ENCODE measurements around the gene RAET1L.
"Not testable (repeated sequence)": the region's sequence is repeated elsewhere in the genome, so short reads cannot be mapped to it uniquely, and the experiment has no call there.

The RAET1L gene

DNA sequence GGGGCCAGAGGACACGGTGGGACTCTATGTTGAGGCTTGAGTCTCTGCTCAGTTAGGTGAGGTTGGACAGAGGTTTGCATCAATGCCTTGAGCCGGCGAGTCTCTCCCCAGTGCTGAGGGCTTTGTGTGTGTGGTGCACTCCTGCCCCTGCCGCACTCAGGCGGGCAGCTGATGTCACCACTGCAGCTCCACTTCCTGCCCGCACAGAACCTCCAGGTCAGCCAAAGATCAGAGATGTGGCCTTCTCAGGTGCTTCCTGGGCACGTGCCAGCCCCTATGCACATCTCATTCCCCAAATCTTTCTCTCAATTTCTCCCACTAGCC is 33.9 kb downstream of the RAET1L start:
- DNase-seq (ENCODE audit: low spot score), result not testable (repeated sequence)

DNA sequence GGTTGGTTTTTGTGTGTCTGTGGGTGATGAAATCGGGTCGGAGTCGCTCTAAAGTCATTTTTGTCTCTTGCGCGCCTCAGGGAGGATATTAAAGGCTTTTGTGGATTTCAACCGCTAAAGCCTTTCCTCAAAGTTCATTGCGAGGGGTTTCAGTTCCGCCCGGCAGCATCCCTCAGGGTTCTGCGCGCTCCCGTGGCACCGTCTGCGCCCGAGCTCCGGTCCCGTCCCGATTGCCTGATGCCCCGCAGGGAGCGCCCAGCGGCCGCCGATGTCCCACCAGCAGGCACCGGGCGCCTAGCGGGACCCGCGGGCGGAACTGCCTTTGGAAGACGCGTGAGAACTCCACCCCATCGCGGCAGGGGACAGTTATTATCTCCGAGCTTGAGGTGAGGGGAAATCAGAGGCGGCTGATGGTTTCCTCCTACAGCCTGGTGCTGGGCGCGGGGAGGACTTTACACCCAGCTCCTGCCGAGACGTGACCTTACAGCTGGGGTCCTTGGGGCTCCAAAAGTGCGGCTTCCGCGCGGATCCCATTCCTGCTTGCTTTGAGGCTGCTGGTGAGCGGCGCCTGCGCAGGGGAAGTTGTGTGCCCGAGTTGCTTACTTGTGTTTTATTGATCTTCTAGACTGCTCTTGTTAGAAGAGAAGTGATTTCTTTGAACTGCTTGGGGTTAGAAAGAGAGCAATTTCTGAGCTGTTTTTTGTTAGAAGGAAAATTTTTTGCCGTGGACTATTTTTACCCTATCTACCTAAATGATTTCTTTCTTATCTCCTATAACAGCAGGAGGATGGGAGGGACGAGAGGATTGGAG is 34.5 kb downstream of the RAET1L start:
- peak; percentile 51 for DNase-seq (ENCODE audit: low spot score)

DNA sequence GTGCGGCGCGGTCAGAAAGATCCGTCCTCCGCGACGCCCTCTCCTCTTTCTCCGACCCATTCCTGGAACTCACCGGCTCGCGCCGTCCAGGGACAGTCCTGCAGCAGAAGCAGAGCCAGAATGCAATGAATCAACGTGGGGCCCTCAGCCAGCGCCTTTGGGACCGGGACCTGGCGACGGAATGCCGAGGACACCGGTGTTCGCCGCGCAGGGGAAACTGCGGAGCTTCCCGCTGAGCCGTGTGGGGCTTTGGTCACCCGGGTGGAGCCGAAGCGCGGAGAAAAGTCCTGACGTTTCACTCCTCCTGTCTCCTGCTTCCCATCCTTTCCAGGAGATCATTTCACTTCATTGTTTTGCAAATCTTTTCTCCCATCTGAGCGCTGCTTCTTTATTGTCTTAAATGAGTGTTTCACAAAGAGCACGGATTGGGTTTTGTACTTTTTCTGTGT is 35.1 kb downstream of the RAET1L start:
- DNase-seq (ENCODE audit: low spot score), result no peak

DNA sequence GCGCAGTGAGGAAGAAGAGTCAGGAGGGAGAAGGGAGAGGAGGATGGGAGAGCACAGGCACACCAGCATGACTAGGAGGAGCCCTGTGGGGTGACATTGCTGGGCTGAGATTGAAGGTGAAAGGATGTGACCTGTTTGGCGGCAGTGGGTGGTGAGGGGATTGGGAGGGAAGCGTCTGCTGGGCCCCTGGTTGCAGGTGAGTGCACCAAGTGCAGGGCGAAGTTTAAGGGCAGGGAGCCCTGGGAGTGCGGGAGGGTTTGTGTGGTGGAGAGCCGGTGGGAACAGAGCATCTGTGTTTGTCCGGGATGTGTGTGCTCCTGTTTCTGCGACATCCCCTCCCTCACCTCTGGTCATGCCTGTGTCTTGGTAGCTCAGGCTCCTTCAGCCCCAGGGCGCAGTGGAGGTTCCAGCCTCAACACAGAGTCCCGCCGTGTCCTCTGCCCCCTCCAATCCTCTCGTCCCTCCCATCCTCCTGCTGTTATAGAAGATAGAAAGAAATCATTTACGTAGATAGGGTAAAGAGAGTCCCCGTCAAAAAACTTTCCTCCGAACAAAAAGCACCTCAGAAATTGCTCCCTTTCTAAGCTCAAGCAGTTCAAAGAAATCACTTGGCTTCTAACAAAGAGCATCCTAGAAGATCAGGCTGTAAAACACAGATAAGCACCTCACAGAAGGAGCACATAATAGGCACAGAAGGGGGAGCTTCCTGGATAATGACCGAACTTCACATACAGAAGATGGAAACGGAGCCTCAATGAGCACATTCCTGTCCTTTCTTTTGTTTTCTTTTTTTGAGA is 36.6 kb downstream of the RAET1L start:
- no peak for DNase-seq (ENCODE audit: low spot score)

GRCh38 chr6:149987602-149988107 is 37.7 kb downstream of the RAET1L start:
- DNase-seq (ENCODE audit: low spot score), result no peak

DNA sequence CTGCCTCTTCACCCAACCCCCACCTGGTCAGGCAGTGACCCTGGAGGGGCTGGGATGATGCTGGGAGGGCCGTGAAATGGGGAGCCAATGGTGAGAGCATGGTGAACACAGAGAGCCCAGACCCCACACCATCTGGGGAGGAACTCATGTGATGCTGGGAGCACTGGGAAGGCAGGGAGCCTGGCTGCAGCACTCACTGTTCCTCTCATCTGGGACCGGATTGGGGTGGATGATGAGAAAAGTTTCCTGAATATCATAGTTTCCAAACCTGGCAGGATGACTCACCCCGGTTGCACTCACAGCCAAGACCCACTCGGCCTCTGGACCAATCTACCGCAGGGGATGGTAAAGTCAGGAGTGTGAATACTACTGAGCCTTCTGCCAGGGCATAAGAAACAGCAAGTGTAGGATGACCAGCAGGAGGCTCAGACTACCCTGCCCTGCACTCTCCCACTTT is 39.8 kb downstream of the RAET1L start:
- no peak for DNase-seq (ENCODE audit: low spot score)

DNA sequence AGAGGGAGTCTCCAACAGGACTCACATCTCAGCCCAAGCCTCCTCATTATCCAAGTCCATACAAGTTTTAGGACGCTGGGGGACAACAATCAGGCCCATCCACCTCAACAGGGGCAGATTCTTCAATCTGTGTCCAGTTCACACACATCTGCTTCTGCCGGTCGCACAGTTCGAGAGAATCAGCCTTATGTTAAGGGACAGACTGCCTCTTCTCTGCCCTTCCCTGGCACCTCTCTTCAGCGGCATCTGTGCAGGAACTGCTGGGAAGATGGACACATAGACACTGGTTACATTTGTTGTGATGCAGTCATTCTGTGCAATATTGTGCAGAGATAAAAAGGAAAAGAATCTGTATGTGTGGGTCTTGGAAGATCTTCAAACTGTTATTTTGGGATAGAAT is 40.6 kb downstream of the RAET1L start:
- no peak for DNase-seq (ENCODE audit: low spot score)

- no peak for DNase-seq (ENCODE audit: low spot score)
These were observed 42.2 kb downstream of the RAET1L start for GRCh38 chr6:149983145-149983544.

DNA sequence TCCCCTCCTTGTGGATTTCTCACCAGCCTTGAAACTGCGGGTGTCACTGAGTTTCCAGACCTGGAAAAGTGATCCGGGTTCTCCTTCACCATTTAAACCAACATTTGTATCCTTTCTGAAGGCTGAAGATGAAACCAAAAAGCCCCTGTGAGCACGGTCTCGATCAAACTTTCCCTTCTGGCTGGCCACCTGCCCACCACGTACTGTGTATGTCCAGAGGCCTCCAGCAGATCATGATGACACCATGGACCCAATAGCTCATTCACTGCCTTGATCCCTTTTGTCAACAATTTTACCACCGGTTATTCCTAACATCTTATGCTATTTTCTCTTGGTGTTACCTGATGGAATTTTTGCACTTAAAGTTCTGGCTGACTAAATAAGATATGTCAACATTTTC is 46.0 kb downstream of the RAET1L start:
- no peak for DNase-seq (ENCODE audit: low spot score)

GRCh38 chr6:149978610-149979009 is 46.7 kb downstream of the RAET1L start:
- no peak for DNase-seq (ENCODE audit: low spot score)

GRCh38 chr6:149977221-149977620 is 48.1 kb downstream of the RAET1L start:
- DNase-seq (ENCODE audit: low spot score), result no peak

GRCh38 chr6:149975400-149975799 is 49.9 kb downstream of the RAET1L start:
- DNase-seq (ENCODE audit: low spot score), result no peak

DNA sequence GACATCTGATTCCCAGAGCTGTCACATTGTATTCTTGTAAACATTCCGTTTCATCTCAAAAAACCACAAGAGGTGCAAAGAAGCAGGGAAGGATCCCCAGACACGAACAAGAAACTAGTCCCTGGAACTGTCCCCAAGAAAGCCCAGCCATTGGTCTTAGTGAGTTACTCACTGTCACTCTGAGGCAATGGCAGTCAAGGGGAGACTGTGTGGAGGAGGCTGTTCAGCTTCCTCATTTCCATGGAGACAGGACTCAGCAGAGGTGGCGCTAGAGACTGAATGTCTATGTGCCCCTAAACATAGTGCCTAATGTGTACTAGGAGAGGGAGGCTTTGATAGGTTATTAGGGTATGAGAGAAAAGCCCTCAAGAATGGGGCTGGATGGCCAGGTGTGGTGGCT is 50.5 kb downstream of the RAET1L start:
- no peak for DNase-seq (ENCODE audit: low spot score)

DNA sequence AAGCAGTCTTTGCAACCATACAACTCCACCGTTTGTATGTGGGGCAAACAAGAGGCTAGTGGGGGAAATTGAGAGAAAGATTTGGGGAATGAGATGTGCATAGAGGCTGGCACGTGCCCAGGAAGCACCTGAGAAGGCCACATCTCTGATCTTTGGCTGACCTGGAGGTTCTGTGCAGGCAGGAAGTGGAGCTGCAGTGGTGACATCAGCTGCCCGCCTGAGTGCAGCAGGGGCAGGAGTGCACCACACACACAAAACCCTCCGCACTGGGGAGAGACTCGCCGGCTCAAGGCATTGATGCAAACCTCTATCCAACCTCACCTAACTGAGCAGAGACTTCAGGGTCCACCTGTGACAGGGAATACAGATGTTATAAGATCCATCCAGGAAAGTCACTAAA is 50.9 kb downstream of the RAET1L start:
- DNase-seq (ENCODE audit: low spot score), result not testable (repeated sequence)

DNA sequence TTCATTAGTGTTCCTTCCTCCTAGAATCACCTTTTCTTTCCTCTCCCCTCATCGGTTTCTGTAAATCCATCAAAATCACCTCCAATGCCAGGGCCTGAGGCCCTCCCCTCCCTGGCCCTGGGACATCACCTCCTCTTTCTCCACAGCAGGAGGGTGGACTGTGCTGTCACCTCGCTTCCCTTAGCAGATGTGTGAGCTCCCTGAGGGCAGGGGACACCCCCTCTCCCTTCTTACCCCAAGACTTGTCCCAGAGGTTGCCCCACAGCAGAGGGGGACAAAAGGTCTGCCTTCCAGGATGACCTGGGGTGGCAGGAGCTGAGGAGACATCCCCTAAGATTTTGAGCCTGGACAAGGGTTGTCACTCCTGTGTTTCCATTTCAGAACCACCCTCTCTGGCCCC is 55.7 kb downstream of the RAET1L start:
- no peak for DNase-seq (ENCODE audit: low spot score)

DNA sequence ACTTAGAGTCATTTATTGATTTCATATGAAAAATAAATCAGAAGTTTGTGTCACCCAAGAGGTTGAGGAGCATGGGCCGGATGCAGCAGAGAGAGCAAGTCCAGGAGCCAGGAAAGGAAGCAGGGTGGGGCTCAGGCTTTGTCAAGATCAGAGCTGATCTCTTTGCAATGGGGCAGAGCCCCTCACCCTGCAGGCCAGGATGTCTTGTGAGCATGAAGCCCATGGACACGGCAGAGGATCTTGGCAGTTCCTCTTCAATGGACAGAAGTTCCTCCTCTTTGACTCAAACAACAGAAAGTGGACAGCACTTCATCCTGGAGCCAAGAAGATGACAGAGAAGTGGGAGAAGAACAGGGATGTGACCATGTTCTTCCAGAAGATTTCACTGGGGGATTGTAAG is 56.4 kb downstream of the RAET1L start:
- not testable (repeated sequence) for DNase-seq (ENCODE audit: low spot score)
